Cardiac fibroblast (primary cell): Measurements from ENCODE around the gene HHIPL1.

Experiments
- DNase-seq, 2 donors: peaks; one replicate each; pipeline versions ENCODE4 v3.0.0 to v3.0.0-alpha.2; 2010; ENCODE audit warnings: low read depth in 2 of 2
- H3K4me3 ChIP-seq, 2 donors: replicated peaks in 1 of 2; 1 replicate in 1 of 2; 2 replicates in 1 of 2; pipeline ENCODE4 v1.5.1; 2011; ENCODE audit warnings: low read depth in 2 of 2, low read length in 2 of 2, mild to moderate bottlenecking in 2 of 2, moderate library complexity in 1 of 2
- TF ChIP-seq, protein P1 (sequence below): IDR thresholded peaks from one replicate; pipeline ENCODE4 v1.5.1; 2011; ENCODE audit warnings: low read depth, mild to moderate bottlenecking, low read length, inconsistent platforms

HHIPL1 gene

DNA sequence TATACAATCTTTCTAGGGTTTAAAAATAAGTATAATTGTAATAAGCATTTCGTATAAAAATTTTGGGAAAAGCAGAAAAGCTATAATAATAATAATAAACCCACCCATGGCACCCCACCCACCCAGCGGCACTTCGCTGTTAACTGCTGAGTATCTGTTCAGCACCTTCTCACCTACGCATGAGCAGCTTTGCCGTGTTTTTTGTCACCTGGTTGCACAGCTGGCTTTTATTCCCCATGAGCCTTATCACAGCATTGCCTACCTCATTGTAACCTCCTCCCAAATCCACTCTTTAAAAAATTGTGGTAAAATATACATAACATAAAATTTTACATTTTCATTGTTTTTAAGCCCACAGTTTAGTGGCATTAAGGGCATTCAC lies 73.9 kb downstream of the HHIPL1 start:
- no peak overlapping the region for H3K4me3 ChIP-seq

DNA sequence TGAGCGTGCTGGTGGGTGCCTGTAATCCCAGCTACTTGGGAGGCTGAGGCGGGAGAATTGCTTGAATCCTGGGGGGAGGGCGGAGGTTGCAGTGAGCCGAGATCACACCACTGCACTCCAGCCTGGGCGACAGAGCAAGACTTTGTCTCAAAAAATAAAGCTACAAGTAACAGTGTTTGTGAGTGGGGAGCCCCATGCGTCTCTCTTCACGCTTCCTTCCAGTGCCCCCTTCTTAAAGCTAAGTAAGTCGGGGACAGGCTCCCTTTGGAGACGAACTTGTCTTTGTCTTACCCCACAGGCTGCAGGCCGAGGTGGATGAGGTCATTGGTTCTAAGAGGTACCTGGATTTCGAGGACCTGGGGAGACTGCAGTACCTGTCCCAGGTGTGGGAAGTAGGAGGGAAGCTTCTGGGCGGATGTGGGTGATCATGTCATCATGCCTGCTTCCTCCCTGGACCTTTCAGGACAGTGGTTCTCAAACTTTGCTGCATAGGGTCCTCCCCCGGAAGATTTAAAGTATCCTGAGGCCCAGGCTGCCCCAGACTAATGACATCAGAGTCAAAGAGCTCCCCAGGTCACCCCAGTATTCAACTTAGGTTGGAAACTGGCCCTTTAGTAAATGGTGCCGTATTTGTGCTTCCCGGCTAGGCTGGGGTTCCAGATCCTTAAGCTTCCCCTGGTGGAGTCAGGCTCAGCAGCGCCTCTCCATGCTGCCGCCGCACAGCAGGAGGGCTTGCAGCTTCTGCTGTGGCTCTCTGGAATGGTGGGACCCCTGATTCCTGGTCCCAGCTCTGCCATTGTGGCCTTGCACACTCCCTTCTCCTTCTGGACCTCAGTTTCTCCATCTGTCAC lies 76.2 kb downstream of the HHIPL1 start:
- H3K4me3 ChIP-seq: no peak overlapping the region
- TF ChIP-seq, protein P1, sequence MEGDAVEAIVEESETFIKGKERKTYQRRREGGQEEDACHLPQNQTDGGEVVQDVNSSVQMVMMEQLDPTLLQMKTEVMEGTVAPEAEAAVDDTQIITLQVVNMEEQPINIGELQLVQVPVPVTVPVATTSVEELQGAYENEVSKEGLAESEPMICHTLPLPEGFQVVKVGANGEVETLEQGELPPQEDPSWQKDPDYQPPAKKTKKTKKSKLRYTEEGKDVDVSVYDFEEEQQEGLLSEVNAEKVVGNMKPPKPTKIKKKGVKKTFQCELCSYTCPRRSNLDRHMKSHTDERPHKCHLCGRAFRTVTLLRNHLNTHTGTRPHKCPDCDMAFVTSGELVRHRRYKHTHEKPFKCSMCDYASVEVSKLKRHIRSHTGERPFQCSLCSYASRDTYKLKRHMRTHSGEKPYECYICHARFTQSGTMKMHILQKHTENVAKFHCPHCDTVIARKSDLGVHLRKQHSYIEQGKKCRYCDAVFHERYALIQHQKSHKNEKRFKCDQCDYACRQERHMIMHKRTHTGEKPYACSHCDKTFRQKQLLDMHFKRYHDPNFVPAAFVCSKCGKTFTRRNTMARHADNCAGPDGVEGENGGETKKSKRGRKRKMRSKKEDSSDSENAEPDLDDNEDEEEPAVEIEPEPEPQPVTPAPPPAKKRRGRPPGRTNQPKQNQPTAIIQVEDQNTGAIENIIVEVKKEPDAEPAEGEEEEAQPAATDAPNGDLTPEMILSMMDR: no peak
- no peak for DNase-seq

More for the DNA sequence above, 73.9 kb downstream of the HHIPL1 start:
- no peak for DNase-seq
- TF ChIP-seq, protein P1: no peak

DNA sequence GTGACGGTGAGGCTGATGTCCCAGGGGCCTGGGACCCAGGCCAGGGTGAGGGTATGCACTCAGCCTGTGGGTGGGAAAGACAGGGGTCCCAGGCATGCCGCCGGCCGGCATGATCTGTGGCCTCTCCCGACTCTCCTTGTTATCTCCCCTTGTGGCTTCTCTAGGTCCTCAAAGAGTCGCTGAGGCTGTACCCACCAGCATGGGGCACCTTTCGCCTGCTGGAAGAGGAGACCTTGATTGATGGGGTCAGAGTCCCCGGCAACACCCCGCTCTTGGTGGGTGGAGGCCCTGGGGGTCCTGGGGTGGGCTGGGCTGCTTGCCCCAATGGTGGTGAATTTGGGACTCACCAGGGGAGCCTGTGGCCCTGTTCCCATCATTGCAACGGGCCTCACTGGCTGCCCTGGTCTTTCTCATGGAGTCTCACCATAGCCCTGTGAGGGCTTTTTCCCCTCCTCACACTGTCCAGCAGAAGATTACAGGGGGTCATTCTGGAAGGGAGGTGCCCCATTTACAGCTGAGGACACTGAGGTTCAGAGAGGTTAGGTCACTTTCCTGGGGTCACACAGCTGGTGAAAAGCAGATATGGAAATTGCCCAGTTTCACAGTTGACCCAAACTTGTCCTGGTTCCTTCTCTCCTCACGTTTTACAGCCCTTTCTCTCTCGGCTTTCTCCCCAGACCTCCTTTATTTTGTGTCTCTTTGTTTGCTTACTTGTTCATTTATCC lies 77.0 kb downstream of the HHIPL1 start:
- H3K4me3 ChIP-seq: no peak overlapping the region
- TF ChIP-seq, protein P1: no peak
- no peak for DNase-seq

DNA sequence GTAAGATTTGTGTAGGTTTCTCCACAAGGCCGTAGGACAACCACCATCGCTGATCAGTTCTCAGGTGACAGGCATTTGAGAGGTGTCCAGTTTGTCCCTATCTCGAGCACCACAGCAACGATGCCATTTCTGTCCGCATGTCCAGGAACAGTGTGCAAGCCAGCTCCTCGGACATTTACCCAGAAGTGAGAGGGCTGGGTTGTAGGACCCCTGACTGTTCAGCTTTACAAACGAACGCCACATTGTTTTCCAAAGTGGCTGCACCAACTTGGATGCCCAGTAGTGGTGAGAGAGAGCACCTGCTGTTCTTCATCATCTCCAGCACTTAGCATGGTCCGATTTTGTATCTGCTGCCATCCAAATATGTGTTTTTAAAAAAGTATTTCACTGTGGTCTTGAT lies 77.8 kb downstream of the HHIPL1 start:
- TF ChIP-seq, protein P1: no peak
- no peak overlapping the region for H3K4me3 ChIP-seq
- no peak for DNase-seq

DNA sequence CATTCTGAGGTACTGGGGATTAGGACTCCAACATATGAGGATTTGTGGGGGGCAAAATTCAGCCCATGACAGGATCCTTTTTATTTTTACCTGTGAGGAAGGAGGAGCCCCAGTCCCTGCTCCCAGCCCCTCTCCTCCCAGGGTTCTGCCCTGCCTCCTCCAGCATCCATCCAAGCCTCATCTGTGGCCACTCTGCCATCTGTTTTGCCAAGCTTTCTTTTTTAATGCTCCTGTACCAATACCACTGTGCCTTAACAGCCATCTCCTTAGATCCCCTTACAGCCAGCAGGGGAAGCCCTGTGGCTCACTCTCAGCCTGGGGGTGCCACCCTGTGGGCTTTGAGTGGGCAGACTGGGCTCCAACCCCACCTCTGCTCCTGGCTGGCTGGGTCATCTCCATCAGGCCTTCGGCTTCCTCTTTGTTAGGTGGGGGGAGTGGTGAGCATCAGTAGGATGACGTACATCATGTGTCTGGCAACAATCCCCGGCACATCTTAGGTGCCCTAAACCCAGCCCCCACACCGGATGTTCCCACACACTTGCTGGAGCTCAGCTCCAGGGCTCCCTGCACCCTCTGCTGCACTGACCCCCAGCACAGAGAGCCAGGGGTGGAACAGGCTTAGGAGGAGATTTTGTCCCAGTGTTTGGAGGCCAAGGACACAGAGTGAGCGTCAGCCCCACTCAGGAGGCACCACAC lies 79.4 kb downstream of the HHIPL1 start:
- TF ChIP-seq, protein P1: no peak
- no peak for DNase-seq
- no peak overlapping the region for H3K4me3 ChIP-seq

DNA sequence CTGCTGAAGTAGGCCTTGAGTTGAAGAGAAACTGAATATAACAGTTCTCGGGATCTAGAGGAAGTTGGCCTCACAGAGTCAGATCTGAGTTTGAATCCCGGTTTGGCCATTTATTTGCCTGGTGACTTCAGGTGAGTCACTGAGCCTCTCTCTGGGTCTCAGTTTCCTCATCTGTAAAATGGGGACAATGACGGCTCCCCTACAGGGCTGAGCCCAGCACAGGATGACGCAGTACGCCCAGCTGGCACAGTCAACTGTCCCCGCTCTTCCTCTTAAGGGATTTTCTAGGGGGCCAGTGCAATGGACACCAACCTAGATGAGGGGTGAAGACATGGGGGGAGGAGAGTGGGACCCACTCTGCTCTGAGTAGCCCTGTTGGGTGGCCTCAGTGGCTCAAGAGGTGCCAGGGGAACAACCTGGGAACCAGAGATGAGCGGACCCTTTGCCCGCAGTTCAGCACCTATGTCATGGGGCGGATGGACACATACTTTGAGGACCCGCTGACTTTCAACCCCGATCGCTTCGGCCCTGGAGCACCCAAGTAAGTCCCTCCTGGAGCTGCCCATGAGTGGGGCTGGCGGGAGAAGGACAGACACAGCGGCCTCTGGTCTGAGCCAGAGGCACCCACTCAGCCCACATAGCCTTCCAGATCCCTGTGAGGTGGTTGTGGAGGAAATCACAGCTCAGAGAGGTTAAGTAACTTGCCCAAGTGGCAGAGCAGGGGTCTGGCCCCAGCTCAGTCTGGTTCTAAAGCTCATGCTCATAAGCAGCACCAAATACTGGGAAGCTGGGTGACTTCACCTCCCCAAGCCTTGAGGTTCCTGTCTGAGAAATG lies 80.2 kb downstream of the HHIPL1 start:
- TF ChIP-seq, protein P1: no peak

More for the DNA sequence above, 80.2 kb downstream of the HHIPL1 start:
- H3K4me3 ChIP-seq: no peak overlapping the region
- no peak for DNase-seq
